T-helper 1 cell treated with Interleukin-12 subunit alpha and Interleukin-12 subunit beta and Interleukin-4 antibody, amounts not matched to agents 30 ng/mL and 1 ng/mL, for 36 hours (primary cell): Measurements from ENCODE around the gene UBE2A. TPM values are rescaled to one million over a fixed set of nuclear protein-coding genes. Genes with fewer than 3 reads are reported as not detected.

ENCODE experiments used
- intact Hi-C: fragments of 100-400 bp; cut with micrococcal nuclease; formaldehyde crosslinking; loops from one replicate; pipeline ENCODE4 v1.15.1; 2024
- total RNA-seq: library from RNA; stranded (reverse); gene quantifications from 2 replicates; pipeline ENCODE4 v1.2.3, GENCODE V29; 2022

UBE2A gene
- total RNA-seq, 1 donor from 2014 or later = 65.7 TPM

GRCh38 chrX:119606280-119607017 is 32.1 kb downstream of the UBE2A start, which contains the start of gene NKRF:
TSS of gene NKRF (minus strand) at chrX:119606424.
- intact Hi-C loops = loop anchor here (1.0 to 2.0 kb wide), 11 partner anchors 32 to 265 kb away; partner anchors contain the start of genes NDUFA1, RNF113A, RPL39 and SEPTIN6

GRCh38 chrX:119607018-119607389 is 32.6 kb downstream of the UBE2A start:
- intact Hi-C loops = loop anchor here (2.0 kb wide), 2 partner anchors 42 kb away; partner anchors contain the start of gene STEEP1

- intact Hi-C loops = no loop called here
Measured at GRCh38 chrX:119614776-119615175, 40.4 kb downstream of the UBE2A start.

GRCh38 chrX:119617517-119618164 is 43.3 kb downstream of the UBE2A start:
- intact Hi-C loops = no loop called here

GRCh38 chrX:119618439-119618838 is 44.1 kb downstream of the UBE2A start:
- intact Hi-C loops = no loop called here

- intact Hi-C loops = no loop called here
Measured at GRCh38 chrX:119622356-119623232, 48.2 kb downstream of the UBE2A start.

GRCh38 chrX:119624417-119624816 is 50.1 kb downstream of the UBE2A start:
- intact Hi-C loops = no loop called here

- intact Hi-C loops = no loop called here
Measured at GRCh38 chrX:119624951-119625668, 50.7 kb downstream of the UBE2A start.

- intact Hi-C loops = no loop called here
Measured at GRCh38 chrX:119625843-119626242, 51.5 kb downstream of the UBE2A start.

Other genes with a start within 250 kb of the UBE2A start
- 7.9 and 9.5 TPM in 2 replicates for gene SLC25A43, start 175.2 kb upstream of the UBE2A start, total RNA-seq
- gene SLC25A5, start 106.1 kb upstream of the UBE2A start, total RNA-seq = 332 and 335 TPM in 2 replicates
- 18.9 and 21.1 TPM in 2 replicates for gene STEEP1, start 9.2 kb upstream of the UBE2A start, total RNA-seq
- 15.1 and 15.5 TPM in 2 replicates for gene NKRF, start 31.9 kb downstream of the UBE2A start, total RNA-seq
- gene SEPTIN6, start 118.6 kb downstream of the UBE2A start, total RNA-seq = 278 and 279 TPM in 2 replicates
- 1.9 and 2.2 TPM in 2 replicates for gene SOWAHD, start 184.0 kb downstream of the UBE2A start, total RNA-seq
- gene RPL39, start 217.1 kb downstream of the UBE2A start, total RNA-seq = 1,745 and 1,793 TPM in 2 replicates